ENCODE data around the gene RNF217. TPM values are rescaled to one million over a fixed set of nuclear protein-coding genes. Genes with fewer than 3 reads are reported as not detected.
A peak's percentile ranks its signal among the peaks of the same experiment; 100 is the strongest.
"Not testable (repeated sequence)": the region's sequence is repeated elsewhere in the genome, so short reads cannot be mapped to it uniquely, and the experiment has no call there.

RNF217 gene
- total and polyA plus RNA-seq, 2 of the 13 experiments (the other 11 are each of a cell fraction or from before 2014, with no cell fraction given), result 2.2 to 2.4 TPM

DNA sequence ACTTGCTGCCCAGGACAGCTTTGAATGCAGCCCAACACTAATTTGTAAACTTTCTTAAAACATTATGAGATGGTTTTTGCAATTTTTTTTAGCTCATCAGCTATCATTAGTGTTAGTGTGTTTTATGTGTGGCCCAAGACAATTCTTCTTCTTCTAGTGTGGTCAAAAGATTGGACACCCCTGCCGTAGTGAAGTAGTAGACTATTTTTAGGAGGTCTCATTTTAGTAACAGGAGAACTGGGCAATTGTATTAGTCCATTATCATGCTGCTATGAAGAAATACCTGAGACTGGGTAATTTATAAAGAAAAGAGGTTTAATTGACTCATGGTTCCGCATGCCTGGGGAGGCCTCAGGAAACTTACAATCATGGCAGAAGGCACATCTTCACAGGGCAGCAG lies 112.8 kb downstream of the RNF217 start:
- H4K20me1 ChIP-seq (ENCODE audit: insufficient read depth, low read length); H3K4me1 ChIP-seq (ENCODE audit: insufficient read depth, low read length); CTCF ChIA-PET (ENCODE audit: low intra/inter-chr PET ratio, low total read pairs); POLR2A ChIA-PET; H3K36me3 ChIP-seq (replicated peaks in 1 of 2; ENCODE audit: control insufficient read depth in 1 of 2, insufficient read depth in 2 of 2, low read length in 2 of 2); ATAC-seq; H3K27ac ChIP-seq (ENCODE audit: extremely low read length, insufficient read depth, low read length); BruUV-seq (replicated peaks); H3K9me3 ChIP-seq (ENCODE audit: low read length); H3K27me3 ChIP-seq (ENCODE audit: control insufficient read depth in 1 of 2, insufficient read depth in 2 of 2, low read length in 2 of 2); DNase-seq (ENCODE audit: low spot score); H3K4me3 ChIP-seq (replicated peaks in 1 of 3; ENCODE audit: insufficient read depth in 1 of 3, low read depth in 2 of 3, low read length in 3 of 3); H3K4me2 ChIP-seq (ENCODE audit: low read depth, low read length); H3K79me2 ChIP-seq (ENCODE audit: insufficient read depth, low read length); FAIRE-seq; intact Hi-C loops (cut with micrococcal nuclease; ENCODE audit: unreplicated experiment); H2AFZ ChIP-seq (ENCODE audit: low read length); H3K9ac ChIP-seq (ENCODE audit: insufficient read depth, low read depth, low read length); in situ Hi-C loops (cut with HindIII; ENCODE audit: extremely low pct_ligation_motif_present, low pct_unique_long_range_greater_than_20kb): not testable (repeated sequence)
- 23% methylated on average over 2 of the region's 2 CpGs for WGBS (ENCODE audit: low lambda C conversion rate)

DNA sequence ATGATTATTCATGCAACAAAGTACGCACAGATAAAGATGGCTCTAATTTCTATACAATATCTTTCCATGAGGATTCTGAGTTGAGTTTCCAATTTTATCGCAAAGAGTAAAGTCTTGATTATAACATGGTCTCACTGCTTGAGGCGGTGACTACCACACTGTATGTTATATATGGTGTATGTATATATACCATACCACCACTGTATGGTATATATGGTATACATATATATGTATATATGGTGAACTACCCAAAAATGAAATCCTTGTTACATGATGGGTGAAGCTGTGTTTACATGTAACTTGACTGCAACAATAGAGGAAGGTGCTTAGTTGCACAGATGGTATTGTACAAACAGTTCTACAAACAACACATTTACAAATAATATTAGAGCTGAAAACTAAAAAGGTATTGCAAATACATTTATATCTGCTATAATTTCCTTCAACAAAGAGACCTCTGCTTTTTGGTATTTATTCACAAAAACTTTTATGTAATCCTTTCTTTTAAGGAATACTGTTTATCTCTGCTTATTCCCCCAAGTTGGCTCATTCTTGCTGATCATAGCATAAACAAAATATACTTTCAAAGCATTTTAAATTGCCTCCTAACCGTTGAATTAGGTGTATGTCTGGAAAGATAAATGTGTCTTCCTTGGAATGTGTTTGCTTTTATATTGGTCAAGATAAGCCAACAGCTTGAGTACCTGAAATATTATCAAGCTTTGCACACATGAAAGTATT lies 113.7 kb downstream of the RNF217 start:
- Histone ChIP-seq H3K4me2 (ENCODE audit: low read depth, low read length) (no peak overlapping the region), H3K9ac (ENCODE audit: insufficient read depth, low read depth, low read length) (no peak overlapping the region), H3K36me3 (replicated peaks in 1 of 2; ENCODE audit: control insufficient read depth in 1 of 2, insufficient read depth in 2 of 2, low read length in 2 of 2) (no peaks in the 10 kb centered on the region), H3K9me3 (ENCODE audit: low read length) (no peaks in the 10 kb centered on the region), H3K27ac (ENCODE audit: extremely low read length, insufficient read depth, low read length) (no peak overlapping the region), H4K20me1 (ENCODE audit: insufficient read depth, low read length) (no peaks in the 10 kb centered on the region), H3K79me2 (ENCODE audit: insufficient read depth, low read length) (no peaks in the 10 kb centered on the region), H3K4me1 (ENCODE audit: insufficient read depth, low read length) (no peaks in the 10 kb centered on the region), H2AFZ (ENCODE audit: low read length) (no peak overlapping the region), H3K27me3 (ENCODE audit: control insufficient read depth in 1 of 2, insufficient read depth in 2 of 2, low read length in 2 of 2) (no peaks in the 10 kb centered on the region), H3K4me3 (replicated peaks in 1 of 3; ENCODE audit: insufficient read depth in 1 of 3, low read depth in 2 of 3, low read length in 3 of 3) (no peak overlapping the region)
- ATAC-seq (no peak), FAIRE-seq (no peak), DNase-seq (ENCODE audit: low spot score) (no peak)
- intact Hi-C loops (cut with micrococcal nuclease; ENCODE audit: unreplicated experiment) (no loop called here), in situ Hi-C loops (cut with HindIII; ENCODE audit: extremely low pct_ligation_motif_present, low pct_unique_long_range_greater_than_20kb) (no loop called here)
- POLR2A ChIA-PET, result no interaction called here
- CTCF ChIA-PET (ENCODE audit: low intra/inter-chr PET ratio, low total read pairs), result no interaction called here
- TF ChIP-seq ZNF251 (CRISPR knock-in tag; IDR thresholded peaks at IDR 0.05) (no peak), MAFK (conservative IDR thresholded peaks at IDR 0.05 in 1 of 2, IDR thresholded peaks at IDR 0.05 in 1 of 2; ENCODE audit: low read length in 2 of 2) (peak in 1 of 2 experiments; percentile 56; a peak in 2 of 4 replicates), MAFF (IDR thresholded peaks at IDR 0.05; ENCODE audit: low read depth, low read length) (0 out of 2 replicates have a peak, but pooled peaks have one; percentile 8)
- BruUV-seq (replicated peaks), result no TSS peak
- 69% methylated on average over 4 of the region's 4 CpGs for WGBS (ENCODE audit: low lambda C conversion rate)

All from HepG2 (cell line).